GM21786 (cell line): Measurements from ENCODE around the gene SCMH1.

Experiments used
- ATAC-seq: cut with Tn5 transposase; IDR thresholded peaks from one replicate; pipeline ENCODE4 v1.9.1; 2021; ENCODE audit not compliant: unreplicated experiment

SCMH1 gene

DNA sequence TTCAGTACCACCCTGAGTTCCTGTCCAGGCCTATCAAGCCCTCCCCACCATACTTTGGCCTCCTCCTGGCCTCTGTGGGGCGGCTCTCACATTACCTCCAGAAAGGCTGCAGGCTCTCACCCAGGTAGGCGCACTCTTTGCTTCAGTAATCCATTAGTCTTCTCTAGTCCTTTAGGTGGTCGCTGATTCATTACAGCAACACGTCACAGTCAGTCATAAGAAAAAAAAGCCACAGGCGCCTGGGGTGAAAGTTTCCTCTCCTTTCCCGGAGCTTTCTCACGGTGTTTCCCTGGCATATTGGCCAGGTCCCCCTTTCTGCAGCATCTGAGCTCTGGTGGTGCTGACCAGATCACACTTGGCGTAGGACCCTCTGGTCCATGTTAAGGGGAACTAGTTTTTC lies 232.6 kb downstream of the SCMH1 start:
- ATAC-seq, result no peak

DNA sequence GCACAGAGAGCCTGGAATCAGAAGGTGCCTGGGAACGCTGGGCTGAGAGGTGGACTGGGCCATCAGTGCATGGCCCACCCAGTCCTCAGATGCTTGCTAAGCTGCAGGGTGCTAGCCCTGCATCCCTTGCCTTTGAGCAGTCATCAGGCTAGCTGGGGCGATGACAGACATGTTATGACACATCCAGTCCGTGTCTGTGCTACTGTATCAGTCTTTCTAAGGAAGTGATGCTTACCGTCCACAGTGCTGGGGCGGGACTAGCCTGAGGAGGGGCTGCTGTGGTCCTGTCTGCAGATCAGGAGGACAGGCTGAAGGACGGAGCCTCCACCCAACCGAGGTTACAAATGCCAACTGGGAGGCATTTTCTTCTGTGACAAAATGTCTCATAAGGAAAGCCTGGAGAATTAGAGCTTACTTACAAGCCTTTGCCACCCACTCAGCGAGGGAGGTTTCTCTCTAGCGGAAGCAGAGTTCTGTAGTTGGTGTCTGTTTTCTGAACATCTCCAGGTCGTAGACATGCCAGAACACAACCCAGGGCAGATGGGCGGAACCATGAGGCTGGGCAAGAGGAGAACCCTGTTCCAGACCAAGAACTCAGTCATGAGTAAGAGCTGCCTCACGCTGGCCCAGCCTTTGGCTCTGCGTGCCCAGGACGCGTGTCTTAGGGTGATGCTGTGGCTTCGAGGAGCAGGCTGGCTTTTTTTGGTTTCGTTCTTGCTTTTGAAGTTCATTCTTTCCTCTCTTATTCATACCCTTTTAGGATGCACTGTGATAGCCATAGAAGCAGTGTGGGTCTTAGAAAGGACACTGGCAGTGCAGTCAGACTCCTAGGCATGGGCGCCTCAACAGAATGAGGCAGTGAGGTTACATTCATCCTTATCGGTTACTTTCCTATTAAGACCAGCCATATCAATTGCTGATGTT lies 234.9 kb downstream of the SCMH1 start:
- no peak for ATAC-seq

DNA sequence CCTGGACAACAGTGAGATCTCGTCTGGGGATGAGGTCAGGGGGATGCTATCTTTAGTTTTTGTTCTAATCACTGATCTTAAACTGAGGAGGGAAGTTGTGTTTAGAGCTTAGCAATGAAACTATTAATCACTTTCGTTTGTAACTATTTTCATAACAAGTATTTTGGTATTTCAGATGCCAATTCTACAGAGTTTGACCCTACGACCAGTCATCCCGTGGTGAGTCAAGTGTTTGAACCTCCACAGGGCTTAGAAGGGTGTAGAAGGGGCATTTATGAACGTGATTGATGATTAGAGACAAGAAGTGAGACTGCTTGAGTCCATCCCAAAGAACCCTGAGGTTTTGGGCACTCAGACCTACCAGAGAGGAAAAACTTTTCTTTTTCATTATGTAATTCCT lies 236.2 kb downstream of the SCMH1 start:
- ATAC-seq, result no peak

DNA sequence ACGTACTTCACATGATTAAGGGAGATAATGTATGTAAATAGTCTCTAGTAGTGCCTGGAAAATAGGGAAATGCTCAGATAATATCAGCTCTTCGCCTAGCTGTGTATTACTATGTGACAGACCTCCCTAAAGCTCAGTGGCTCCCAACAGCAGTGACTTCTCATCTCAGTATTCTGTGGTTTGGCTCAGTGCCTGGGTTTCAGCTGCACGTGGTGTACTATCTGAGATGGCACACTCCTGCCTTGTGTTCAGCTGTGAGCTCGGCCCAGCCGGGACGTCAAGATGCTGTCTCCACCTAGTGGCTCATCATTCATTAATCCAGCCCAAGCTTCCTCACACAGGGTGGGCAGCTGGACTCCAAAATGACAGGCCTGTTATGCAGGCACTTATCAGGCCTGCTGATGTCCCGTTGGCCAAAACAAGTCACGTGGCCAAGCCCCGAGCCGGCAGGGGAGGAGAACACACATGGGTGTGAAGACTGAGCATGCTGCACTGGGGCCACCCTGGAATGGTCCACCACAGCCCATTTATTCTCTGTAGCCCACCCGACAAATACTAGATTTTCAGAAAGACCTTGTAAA lies 238.4 kb downstream of the SCMH1 start:
- ATAC-seq, result peak; percentile 98

DNA sequence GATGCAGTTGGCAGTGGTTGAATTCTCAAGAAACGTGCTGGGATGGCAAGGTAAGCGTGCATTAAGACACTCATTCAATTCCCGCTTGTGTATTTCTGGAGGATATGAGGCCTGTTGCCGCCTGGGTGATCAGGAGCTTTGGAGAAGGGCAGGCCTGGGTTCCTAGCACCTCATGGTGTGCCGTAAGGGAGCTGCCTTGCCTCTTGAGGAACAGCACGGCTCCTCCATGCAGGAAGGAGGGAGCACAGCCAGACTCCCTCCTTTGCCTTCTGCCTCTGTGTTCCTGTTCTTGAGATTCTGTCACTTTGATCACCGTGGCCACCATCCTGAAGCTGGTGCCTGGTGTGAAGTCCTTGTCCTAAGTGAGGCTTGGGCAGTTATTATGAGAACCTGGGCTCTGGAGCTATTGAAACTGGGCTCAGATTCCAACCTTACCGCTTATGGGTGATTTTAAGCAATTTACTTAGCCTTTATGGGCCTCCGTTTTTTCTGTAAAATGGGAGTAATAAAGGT lies 238.9 kb downstream of the SCMH1 start:
- ATAC-seq, result no peak

DNA sequence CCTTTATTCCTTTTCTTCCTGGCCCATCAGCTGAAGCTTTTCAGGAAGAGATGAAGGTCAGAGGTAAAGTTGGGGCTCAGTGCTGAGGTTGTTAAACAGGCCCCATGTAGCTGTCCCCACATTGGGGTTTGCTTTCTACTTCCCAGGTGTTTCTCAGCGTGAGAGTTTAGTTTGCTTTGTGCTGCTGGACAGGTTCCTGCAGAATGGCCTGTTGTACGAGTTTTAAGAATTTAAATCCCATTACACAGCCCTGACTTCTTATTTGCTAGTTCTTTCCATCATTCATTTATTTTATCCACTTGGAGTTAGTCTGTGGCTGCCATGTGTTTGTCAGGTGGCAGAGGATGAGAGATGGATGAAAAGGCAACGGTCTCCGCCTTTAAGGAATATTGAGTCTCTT lies 243.4 kb downstream of the SCMH1 start:
- ATAC-seq, result no peak

DNA sequence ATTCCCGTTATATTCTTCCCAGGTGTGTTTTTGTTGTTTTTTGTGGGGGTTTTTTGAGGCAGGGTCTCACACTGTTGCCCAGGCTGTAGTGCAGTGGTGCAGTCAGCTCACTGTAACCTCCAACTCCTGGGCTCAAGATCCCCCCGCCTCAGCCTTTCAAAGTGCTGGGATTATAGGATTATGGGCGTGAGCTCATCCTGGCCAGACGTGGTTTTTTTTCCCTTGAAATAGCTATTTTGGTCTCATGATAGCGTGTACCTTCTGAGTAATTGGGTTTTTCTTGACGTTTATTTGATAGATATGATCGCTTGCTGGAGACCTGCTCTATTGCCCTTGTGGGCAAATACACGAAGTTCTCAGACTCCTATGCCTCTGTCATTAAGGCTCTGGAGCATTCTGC lies 245.0 kb downstream of the SCMH1 start:
- no peak for ATAC-seq

DNA sequence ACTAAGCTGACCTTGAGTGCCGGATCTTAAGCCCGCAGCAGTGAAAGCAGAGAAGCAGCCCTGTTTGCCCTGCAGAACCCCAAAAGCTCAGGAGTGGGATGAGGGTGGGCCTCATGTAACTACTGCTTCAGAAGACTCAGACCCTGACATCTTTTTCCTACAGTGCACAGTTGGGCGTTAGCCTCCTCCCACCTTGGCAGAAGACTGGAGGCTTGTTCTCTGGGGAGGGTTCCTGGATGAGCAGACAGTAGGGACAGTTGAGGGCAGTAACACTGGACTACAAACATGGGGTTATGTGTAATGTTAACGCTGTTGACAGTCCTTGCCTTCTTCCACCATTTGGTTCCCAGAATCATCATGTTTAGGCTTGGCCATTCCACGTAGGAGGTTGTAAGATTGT lies 253.0 kb downstream of the SCMH1 start:
- no peak for ATAC-seq

DNA sequence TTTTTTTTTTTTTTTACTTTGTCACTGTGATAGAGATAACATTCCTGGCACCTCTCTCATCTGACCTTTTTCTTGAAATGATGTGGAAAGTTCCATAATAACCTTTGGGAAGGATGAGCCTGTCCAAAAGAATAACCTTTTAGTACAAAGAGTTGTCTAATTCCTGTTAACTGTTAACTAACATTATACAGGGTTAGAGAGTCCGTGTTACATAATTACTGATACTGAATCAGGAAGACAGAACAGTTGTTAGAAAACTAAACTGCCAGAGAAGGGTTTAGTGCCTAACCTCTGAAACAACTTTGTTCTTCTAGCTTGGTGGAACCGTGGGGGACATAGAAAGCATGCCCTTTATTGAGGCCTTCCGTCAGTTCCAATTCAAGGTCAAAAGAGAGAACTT lies 253.8 kb downstream of the SCMH1 start:
- ATAC-seq, result no peak

DNA sequence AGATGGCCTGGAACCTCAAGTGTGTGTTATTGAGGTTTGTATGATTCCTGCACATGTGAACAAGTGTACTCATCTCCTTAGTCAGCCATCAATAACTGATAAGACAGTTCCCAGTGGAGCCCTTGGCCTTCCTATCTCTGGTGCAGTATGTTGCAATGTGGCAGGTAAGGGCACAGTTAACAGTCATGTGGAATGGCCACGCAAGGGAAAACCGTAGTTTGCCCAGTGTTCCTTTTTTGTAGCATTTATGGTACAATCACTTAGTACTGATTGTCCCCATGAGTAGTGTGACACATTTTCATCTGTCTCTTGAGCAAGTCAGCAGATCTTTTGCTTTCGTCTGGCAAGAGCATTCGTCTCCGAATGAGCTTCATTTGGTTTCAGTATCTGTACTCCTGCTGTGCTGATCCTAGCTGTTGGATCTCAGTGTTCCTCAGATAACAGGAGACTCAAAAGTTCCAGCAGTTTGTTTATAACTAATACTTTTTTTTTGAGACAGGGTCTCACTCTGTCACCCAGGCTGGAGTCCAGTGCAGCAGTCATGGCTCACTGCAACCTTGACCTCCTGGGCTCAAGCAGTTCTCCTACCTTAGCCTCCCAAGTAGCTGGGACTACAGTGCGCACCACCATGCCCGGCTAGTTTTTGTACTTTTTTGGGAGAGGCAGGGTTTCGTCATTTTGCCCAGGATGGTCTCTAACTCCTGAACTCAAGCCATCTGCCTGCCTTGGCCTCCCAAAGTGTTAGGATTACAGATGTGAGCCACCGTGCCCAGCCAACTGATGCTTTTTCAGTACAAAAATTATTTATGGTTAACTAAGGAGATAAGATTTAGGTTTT lies 254.4 kb downstream of the SCMH1 start:
- ATAC-seq, result no peak

DNA sequence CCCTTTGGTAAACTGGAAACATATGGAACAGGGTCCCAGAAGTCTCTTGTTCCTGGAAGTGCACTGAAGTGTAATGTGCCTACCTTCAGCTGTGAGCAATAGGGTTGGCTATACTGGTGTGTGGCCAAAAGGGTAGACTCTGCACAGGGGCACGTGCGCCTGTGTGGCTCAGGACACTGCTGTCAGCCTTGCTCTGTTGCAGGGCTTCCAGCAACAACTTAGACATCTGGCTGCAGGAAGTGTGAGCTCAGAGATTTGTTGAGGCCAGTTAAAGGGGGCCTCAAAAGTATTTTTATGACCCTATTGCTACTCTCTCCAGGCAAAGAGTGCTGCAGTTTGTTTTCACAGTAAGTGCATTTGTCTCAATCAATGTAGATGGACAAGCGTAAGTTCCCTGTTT lies 255.2 kb downstream of the SCMH1 start:
- no peak for ATAC-seq

DNA sequence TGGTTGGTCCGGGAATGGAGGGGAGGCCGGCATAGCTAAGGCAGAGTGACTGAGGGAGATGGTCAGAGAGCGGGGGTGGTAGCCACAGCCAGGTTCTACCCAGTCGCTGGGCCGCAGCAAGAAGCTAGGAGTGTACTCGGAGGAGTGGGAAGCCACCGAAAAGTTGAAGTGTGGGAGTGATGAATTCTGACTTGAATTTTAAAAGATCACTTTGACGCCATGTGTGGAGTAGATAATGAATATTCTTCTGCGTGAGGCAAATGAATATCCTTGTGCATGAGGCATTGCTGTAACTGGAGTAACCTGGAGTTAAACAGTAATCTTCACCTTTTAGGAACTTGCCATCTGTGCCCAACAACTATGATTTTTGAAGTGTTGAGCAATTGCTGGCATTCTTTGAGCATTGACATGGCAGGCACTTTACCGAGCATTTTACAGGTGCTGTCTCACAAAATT lies 255.8 kb downstream of the SCMH1 start:
- no peak for ATAC-seq

DNA sequence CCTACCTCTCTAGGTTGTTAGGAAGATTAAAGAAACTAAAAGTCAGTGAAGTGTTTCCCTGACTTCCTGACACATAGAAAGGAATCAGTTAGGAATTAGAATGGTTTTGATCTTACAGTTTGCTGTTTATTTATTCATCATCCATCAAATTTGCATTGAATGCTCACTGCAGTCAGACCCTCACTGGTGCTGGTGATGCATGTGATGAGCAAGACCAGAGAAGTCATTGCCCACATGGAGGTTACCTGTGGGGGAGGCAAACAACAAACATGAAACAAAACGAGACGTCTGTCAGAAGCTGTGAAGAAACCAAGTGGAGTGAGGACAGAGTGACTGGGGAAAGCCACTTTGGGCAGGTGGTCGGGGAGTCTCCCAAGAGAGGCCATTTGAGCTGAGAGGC lies 256.2 kb downstream of the SCMH1 start:
- ATAC-seq, result no peak

DNA sequence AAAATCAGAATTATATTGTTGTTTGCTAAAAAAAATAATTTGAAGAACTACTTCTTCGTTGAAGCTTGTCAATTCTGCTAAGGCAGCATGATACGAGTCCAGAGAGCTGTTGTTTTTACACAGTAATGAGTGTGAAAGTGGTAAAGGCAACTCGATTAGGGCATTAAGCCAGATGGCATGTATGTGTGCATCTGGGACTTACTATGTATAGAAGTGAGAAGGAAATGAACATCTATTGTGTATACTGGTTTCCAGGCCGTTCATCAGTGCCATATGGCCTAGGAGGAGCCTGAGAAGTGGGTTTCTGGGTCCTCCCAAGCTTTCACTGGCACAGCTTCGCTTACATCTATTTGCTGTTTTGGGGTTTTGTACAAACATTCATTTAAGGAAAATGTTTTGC lies 256.9 kb downstream of the SCMH1 start:
- ATAC-seq, result no peak

DNA sequence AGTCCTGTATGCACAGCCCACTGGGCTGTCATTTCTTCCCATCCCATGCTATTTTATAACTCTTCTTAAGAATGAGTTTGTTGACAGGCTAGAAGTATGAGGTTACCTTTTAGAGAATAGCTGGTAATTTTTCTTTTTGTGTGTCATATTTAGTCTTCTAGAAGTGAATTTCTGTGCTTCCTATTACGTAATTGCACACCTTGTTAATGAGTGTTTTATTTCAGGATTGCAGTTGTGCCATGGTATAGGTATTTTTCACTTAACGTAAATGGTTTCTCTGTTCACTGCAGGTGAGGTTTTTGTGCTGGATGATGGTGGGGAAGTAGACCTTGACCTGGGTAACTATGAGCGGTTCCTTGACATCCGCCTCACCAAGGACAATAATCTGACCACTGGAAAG lies 257.6 kb downstream of the SCMH1 start:
- no peak for ATAC-seq

DNA sequence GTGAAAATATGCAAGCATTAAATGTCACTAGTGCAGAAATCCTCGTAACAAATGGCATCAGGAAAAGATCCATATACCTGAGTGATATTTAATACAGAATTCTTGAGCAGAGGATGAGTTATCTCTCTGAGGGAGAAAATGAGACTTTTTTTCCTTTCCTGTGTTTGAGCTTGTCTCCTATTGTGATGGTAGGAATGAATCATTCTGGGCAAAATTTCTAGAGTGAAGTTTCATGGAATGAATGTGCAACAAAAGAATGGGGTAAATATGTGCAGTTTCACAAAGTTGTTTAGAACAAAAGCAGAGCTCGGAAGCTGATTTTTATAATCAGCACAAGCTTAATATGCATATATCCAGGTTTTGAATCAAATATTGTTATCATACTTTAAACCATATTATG lies 258.0 kb downstream of the SCMH1 start:
- no peak for ATAC-seq

DNA sequence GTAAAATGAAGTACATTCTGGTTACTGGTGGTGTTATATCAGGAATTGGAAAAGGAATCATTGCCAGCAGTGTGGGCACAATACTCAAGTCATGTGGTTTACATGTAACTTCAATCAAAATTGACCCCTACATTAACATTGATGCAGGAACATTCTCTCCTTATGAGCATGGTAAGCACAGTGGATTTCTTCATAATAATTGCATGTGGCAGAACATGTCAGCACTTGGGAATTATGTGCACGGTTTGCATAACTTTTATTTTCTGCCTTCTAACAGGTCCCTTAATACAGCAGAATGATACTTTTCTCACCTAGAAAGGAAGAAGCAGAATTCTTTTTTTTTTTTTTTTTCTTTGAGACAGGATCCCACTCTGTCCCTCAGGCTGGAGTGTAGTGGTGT lies 258.8 kb downstream of the SCMH1 start:
- no peak for ATAC-seq

DNA sequence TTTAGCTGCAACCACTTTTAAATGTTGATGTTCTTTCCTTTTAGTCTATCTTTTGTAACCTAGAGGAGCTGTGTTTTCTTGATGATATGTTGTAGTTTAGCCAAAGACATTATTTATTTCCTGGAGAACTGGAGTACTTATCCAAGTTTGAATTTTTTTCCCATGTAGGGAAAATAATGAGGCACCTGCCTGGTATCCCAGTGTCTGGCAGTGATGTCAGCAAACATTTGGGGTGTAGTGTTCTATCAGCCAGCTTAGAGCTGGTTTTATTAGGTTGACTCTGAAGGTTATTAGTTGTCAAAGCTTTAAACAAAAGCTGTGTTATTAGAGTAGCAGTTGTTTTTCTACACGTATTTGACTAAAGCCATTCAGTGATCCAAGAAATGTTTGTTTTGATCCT lies 259.4 kb downstream of the SCMH1 start:
- ATAC-seq, result no peak

DNA sequence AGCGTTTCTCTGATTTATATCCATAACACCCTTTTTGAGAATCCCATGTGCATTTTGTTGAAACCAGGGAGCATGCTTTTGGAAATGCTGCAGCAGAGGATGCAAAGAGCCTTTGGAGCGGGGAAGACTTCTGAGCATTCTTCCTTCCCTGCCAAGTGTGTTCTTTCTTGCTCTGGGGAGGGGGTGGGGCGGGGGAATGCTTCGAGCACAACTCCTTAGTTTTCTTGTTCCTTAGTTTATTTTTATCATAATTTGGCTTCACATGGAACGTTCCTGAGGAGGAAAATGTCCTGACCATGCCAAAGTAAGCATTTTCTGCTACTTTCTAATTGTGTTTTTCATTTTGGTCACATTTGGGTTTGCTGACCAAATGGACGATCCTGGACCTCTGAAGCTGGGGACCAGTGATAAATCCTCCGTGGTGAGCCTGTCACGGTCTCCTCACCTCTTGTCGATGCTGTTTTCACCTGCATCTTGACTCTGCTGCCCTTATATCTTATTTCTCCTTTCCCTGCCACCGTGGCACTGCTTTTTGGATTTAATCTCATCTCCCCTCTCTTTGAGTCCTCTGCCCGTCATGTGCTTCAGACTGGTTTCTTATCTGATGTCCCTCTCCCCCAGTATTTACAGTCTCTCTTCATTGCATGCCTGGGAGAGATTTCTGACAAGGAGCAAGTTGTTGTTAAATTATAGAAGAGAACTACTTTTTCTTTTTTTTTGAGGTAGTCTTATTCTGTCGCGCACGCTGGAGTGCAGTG lies 260.2 kb downstream of the SCMH1 start:
- no peak for ATAC-seq

DNA sequence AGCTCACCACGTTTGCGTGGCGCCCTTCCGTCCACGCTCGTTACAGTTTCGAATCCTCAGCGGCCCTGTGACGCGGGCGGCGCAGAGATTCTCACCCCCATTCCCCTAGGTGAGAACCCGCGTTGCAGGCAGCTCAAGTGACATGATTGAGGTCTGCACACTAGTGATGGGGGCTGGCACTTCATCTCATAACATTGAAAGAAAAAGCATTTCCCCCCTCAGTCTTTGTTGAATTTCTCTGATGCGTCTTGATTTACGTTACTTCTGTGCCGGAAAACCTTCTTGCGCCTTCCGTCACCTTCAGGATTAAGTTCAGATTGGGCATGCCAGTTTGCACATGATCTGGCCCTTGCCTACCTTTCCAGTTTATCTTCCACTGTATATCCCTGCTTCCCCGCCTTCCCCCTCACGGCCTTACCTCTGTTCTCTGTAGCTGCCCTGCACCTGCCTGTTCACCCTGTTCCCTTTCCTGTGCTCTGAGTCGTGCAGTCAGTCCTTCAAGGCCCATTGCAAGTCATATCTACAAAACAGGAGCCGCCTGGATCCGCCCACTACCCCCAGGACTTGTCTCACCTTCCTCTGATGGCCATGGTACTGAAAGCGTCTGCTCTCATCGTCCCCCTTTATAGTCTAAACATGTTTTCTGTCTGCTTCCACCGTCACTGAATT lies 261.5 kb downstream of the SCMH1 start:
- ATAC-seq, result peak; percentile 12
